Osteocyte (in vitro differentiated cells): ENCODE measurements around the gene SVEP1. TPM values are rescaled to one million over a fixed set of nuclear protein-coding genes. Genes with fewer than 3 reads are reported as not detected.
A peak's percentile ranks its signal among the peaks of the same experiment; 100 is the strongest.

Experiments used
- DNase-seq: peaks from one replicate; pipeline ENCODE4 v3.0.0; 2021; ENCODE audit warnings: mixed read lengths; ENCODE audit not compliant: unreplicated experiment; ENCODE audit errors: extremely low spot score
- H3K27ac Mint-ChIP-seq: one replicate; pipeline ENCODE4 v1.8.0; 2021; ENCODE audit warnings: mild to moderate bottlenecking, mixed read lengths; ENCODE audit not compliant: unreplicated experiment
- H3K27me3 Mint-ChIP-seq: one replicate; pipeline ENCODE4 v1.8.0; 2021; ENCODE audit warnings: mixed read lengths; ENCODE audit not compliant: unreplicated experiment
- H3K36me3 Mint-ChIP-seq: one replicate; pipeline ENCODE4 v1.8.0; 2021; ENCODE audit warnings: mixed read lengths; ENCODE audit not compliant: unreplicated experiment
- H3K4me1 Mint-ChIP-seq: one replicate; pipeline ENCODE4 v1.8.0; 2021; ENCODE audit warnings: mixed read lengths; ENCODE audit not compliant: unreplicated experiment
- H3K4me3 Mint-ChIP-seq: one replicate; pipeline ENCODE4 v1.8.0; 2021; ENCODE audit warnings: mild to moderate bottlenecking, moderate library complexity, mixed read lengths; ENCODE audit not compliant: unreplicated experiment
- H3K9me3 Mint-ChIP-seq: one replicate; pipeline ENCODE4 v1.8.0; 2021; ENCODE audit warnings: mixed read lengths; ENCODE audit not compliant: unreplicated experiment
- CTCF ChIP-seq: fragments of 200-600 bp; sonication (generic); IDR thresholded peaks from 2 replicates; pipeline ENCODE4 v1.5.0; 2021; ENCODE audit warnings: antibody characterized with exemption, mild to moderate bottlenecking, moderate library complexity
- total RNA-seq: library from RNA; stranded (reverse); gene quantifications from 2 replicates; pipeline ENCODE4 v1.2.1, GENCODE V29; 2021

Gene SVEP1
- total RNA-seq, 1 donor from 2014 or later, result 3.1 TPM

GRCh38 chr9:110590816-110591215 is 11.3 kb upstream of the SVEP1 start:
- no peak for DNase-seq
- Mint-ChIP-seq H3K4me1 (peaks cover 7% of the 10 kb centered on the region), H3K9me3 (peaks cover 30% of the 10 kb centered on the region), H3K36me3 (peaks cover 4% of the 10 kb centered on the region), H3K4me3 (no peak overlapping the region), H3K27ac (no peak overlapping the region), H3K27me3 (peaks cover 17% of the 10 kb centered on the region)
- no peak for TF ChIP-seq CTCF

GRCh38 chr9:110588296-110588695 is 8.8 kb upstream of the SVEP1 start:
- Mint-ChIP-seq H3K27ac (no peak overlapping the region), H3K9me3 (peaks cover 30% of the 10 kb centered on the region), H3K4me3 (no peak overlapping the region), H3K27me3 (peaks cover 27% of the 10 kb centered on the region), H3K4me1 (peaks cover 7% of the 10 kb centered on the region), H3K36me3 (peaks cover 4% of the 10 kb centered on the region)
- TF ChIP-seq CTCF, result no peak
- no peak for DNase-seq

GRCh38 chr9:110583237-110583636 is 3.7 kb upstream of the SVEP1 start:
- H3K9me3 Mint-ChIP-seq, result peaks cover 21% of the 10 kb centered on the region
- no peak overlapping the region for H3K4me3 Mint-ChIP-seq
- H3K36me3 Mint-ChIP-seq, result peaks cover 4% of the 10 kb centered on the region
- peak; percentile 32 for TF ChIP-seq CTCF
- no peak overlapping the region for H3K27ac Mint-ChIP-seq
- peaks cover 39% of the 10 kb centered on the region for H3K27me3 Mint-ChIP-seq
- H3K4me1 Mint-ChIP-seq, result peaks cover 14% of the 10 kb centered on the region
- no peak for DNase-seq

GRCh38 chr9:110582156-110582555 is 2.6 kb upstream of the SVEP1 start:
- Mint-ChIP-seq H3K36me3 (peaks cover 3% of the 10 kb centered on the region), H3K4me1 (peaks cover 14% of the 10 kb centered on the region), H3K27me3 (peaks cover 46% of the 10 kb centered on the region), H3K4me3 (no peak overlapping the region), H3K9me3 (peaks cover 24% of the 10 kb centered on the region), H3K27ac (no peak overlapping the region)
- TF ChIP-seq CTCF, result no peak
- no peak for DNase-seq

- Mint-ChIP-seq H3K36me3 (peaks cover 2% of the 10 kb centered on the region), H3K4me1 (peaks cover 18% of the 10 kb centered on the region), H3K27me3 (peaks cover 37% of the 10 kb centered on the region), H3K9me3 (peaks cover 14% of the 10 kb centered on the region), H3K4me3 (peak overlapping the region; percentile 8), H3K27ac (no peak overlapping the region)
- TF ChIP-seq CTCF, result no peak
- DNase-seq, result no peak
Observed at GRCh38 chr9:110580850-110581249, 1.3 kb upstream of the SVEP1 start.
